A673 (cell line): ENCODE data around the gene CEP131. TPM values are rescaled to one million over a fixed set of nuclear protein-coding genes. Genes with fewer than 3 reads are reported as not detected.

Experiments used
- BruUV-seq: library from RNA; stranded (reverse); fragments of 400-500 nt; replicated peaks from 2 replicates; lab custom pipeline; 2021; lab: Mats Ljungman, UMichigan
- CTCF ChIA-PET: fragments of 300-600 bp; sonication (Branson Sonifier 250); formaldehyde crosslinking; loops from one replicate; lab custom pipeline; 2022; ENCODE audit warnings: antibody characterized with exemption; lab: Charles Lee
- POLR2A ChIA-PET: fragments of 300-600 bp; sonication (Branson Sonifier 250); formaldehyde crosslinking; loops from one replicate; lab custom pipeline; 2022; ENCODE audit warnings: antibody characterized with exemption; ENCODE audit not compliant: low non-redundant PET; lab: Charles Lee
- DNase-seq: peaks from one replicate; pipeline ENCODE4 v3.0.0-alpha.2; 2015; ENCODE audit warnings: low spot score
- H3K27ac ChIP-seq: fragments of 200-600 bp; sonication (generic); 2 replicates; pipeline ENCODE4 v1.5.1; 2016; ENCODE audit warnings: mixed run types, low read depth, mild to moderate bottlenecking, mixed read lengths, antibody characterized with exemption, low read length; ENCODE audit not compliant: poor library complexity, severe bottlenecking
- H3K27me3 ChIP-seq: fragments of 200-600 bp; sonication (generic); replicated peaks from 2 replicates; pipeline ENCODE4 v1.6.1; 2017; ENCODE audit warnings: mixed run types, low read depth, mild to moderate bottlenecking, mixed read lengths, antibody characterized with exemption, low read length; ENCODE audit not compliant: insufficient read depth, poor library complexity
- H3K36me3 ChIP-seq: fragments of 200-600 bp; sonication (generic); 2 replicates; pipeline ENCODE4 v1.6.1; 2016; ENCODE audit warnings: mixed run types, mild to moderate bottlenecking, mixed read lengths, antibody characterized with exemption, low read length; ENCODE audit not compliant: insufficient read depth, poor library complexity, severe bottlenecking
- H3K4me1 ChIP-seq: fragments of 200-600 bp; sonication (generic); 2 replicates; pipeline ENCODE4 v1.6.1; 2017; ENCODE audit warnings: mixed run types, mild to moderate bottlenecking, mixed read lengths, antibody characterized with exemption, low read length; ENCODE audit not compliant: insufficient read depth, poor library complexity, severe bottlenecking
- H3K4me3 ChIP-seq: fragments of 200-600 bp; sonication (generic); 2 replicates; pipeline ENCODE4 v1.5.1; 2016; ENCODE audit warnings: low read depth, mixed run types, mild to moderate bottlenecking, mixed read lengths, low read length; ENCODE audit not compliant: poor library complexity, severe bottlenecking
- H3K9me3 ChIP-seq: fragments of 200-600 bp; sonication (generic); 2 replicates; pipeline ENCODE4 v1.6.1; 2016; ENCODE audit warnings: mixed run types, low read depth, mild to moderate bottlenecking, mixed read lengths, antibody characterized with exemption, low read length; ENCODE audit not compliant: poor library complexity, severe bottlenecking
- CTCF ChIP-seq: fragments of 300-800, 200-600 bp; sonication (generic); conservative IDR thresholded peaks from 2 replicates; pipeline ENCODE4 v1.5.1; 2017; ENCODE audit warnings: low read depth, mild to moderate bottlenecking, antibody characterized with exemption, low read length, moderate library complexity, mixed read lengths
- EZH2 ChIP-seq: fragments of 200-600 bp; sonication (generic); IDR thresholded peaks from 2 replicates; pipeline ENCODE4 v1.6.1; 2017; ENCODE audit warnings: borderline replicate concordance, low read depth, mild to moderate bottlenecking, mixed read lengths, antibody characterized with exemption, low read length; ENCODE audit not compliant: poor library complexity, severe bottlenecking
- intact Hi-C: fragments of 100-400 bp; cut with micrococcal nuclease; formaldehyde crosslinking; loops from one replicate; pipeline ENCODE4 v1.10.0; 2022; ENCODE audit not compliant: unreplicated experiment
- total RNA-seq: library from RNA; stranded (reverse); gene quantifications from 2 replicates; pipeline ENCODE4 v1.2.3, GENCODE V29; 2021

Gene CEP131
- total RNA-seq, 1 experiment from 2014 or later, result 27.1 TPM

GRCh38 chr17:81230043-81230820 lies 7.5 kb upstream of the CEP131 start:
- TF ChIP-seq EZH2 (no peak), CTCF (peak; percentile 47; the same call in 1 of the 2 replicates)
- Histone ChIP-seq H3K27me3 (no peaks in the 10 kb centered on the region), H3K4me3 (no peak overlapping the region), H3K9me3 (peaks cover 5% of the 10 kb centered on the region), H3K36me3 (no peaks in the 10 kb centered on the region), H3K27ac (no peak overlapping the region), H3K4me1 (no peaks in the 10 kb centered on the region)
- BruUV-seq, result no TSS peak
- no peak for DNase-seq
- intact Hi-C loops, result no loop called here
- CTCF ChIA-PET, result no interaction called here
- POLR2A ChIA-PET, result interaction anchor here (0.8 kb wide), 1 partner anchor 9 kb away, joined by 3 read pairs; the partner anchor contains the start of gene NDUFAF8

GRCh38 chr17:81229666-81229920 lies 6.8 kb upstream of the CEP131 start:
- no TSS peak for BruUV-seq
- no peak overlapping the region for H3K4me3 ChIP-seq
- POLR2A ChIA-PET, result interaction anchor here (0.8 kb wide), 1 partner anchor 10 kb away, joined by 3 read pairs; the partner anchor contains the start of gene NDUFAF8
- H3K27me3 ChIP-seq, result no peaks in the 10 kb centered on the region
- CTCF ChIA-PET, result no interaction called here
- no peak for DNase-seq
- intact Hi-C loops, result no loop called here
- no peak for TF ChIP-seq EZH2
- no peak for TF ChIP-seq CTCF
- peaks cover 5% of the 10 kb centered on the region for H3K9me3 ChIP-seq
- H3K27ac ChIP-seq, result no peak overlapping the region
- no peaks in the 10 kb centered on the region for H3K4me1 ChIP-seq
- H3K36me3 ChIP-seq, result no peaks in the 10 kb centered on the region

DNA sequence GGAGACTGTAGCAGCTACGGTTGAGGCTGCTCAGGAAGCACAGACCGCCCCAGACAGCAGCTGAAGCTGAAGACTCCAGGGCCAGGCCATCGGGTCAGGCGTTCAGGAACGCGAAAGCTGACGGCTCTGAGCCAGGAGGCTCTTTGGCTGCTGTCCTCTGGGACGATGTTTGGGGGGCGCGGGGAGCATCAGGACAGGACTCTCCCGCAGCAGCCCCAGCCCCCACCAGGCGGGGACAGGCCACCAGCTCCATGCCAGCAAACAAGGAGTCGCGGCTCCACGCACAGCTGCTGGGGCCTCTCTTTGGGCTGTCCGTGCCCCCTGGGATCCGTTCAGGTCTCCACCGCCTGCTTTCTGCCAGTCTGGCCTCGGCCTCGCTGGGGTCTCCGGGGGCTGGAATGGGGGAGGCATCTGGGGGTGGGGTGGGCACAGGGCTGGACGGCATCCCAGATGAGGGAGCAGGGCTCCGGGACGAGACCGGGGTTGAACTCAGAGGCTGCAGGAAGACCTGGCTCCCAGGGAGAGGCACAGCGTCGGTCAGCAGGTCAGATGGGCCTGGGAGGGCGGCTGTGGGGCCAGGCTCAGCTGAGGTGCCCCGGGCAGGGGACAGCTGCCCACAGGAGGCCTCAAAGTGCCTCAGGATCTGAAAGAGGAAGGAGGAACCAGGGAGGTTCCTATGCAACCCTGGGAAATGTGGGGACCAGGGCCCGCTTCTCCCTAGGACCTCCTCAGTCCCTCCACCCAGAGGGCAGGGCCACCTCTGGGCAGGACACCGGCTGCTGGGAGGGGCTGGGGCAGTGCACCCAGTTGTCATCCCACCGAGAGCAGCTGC lies 6.3 kb upstream of the CEP131 start:
- POLR2A ChIA-PET, result no interaction called here

More for the DNA sequence above, 6.3 kb upstream of the CEP131 start:
- Histone ChIP-seq H3K4me1 (no peaks in the 10 kb centered on the region), H3K4me3 (no peak overlapping the region), H3K27ac (no peak overlapping the region), H3K27me3 (no peaks in the 10 kb centered on the region), H3K36me3 (no peaks in the 10 kb centered on the region), H3K9me3 (peaks cover 5% of the 10 kb centered on the region)
- no TSS peak for BruUV-seq
- no peak for TF ChIP-seq CTCF
- TF ChIP-seq EZH2, result no peak
- no peak for DNase-seq
- CTCF ChIA-PET, result no interaction called here
- intact Hi-C loops, result no loop called here
